Activated CD8-positive, alpha-beta memory T cell treated with anti-CD3 and anti-CD28 coated beads for 4 hours (primary cell): ENCODE measurements around the gene JCAD.
"Not testable (repeated sequence)": the region's sequence is repeated elsewhere in the genome, so short reads cannot be mapped to it uniquely, and the experiment has no call there.

Experiments
- DNase-seq, 2 donors: peaks; one replicate each; pipeline ENCODE4 v3.0.0-alpha.2; 2020; ENCODE audit warnings: low read depth in 2 of 2

JCAD gene

GRCh38 chr10:30026578-30026977 lies 32.8 kb downstream of the JCAD start:
- DNase-seq: no peak

- DNase-seq: no peak
Observed at GRCh38 chr10:30026080-30026479, 33.3 kb downstream of the JCAD start.

DNA sequence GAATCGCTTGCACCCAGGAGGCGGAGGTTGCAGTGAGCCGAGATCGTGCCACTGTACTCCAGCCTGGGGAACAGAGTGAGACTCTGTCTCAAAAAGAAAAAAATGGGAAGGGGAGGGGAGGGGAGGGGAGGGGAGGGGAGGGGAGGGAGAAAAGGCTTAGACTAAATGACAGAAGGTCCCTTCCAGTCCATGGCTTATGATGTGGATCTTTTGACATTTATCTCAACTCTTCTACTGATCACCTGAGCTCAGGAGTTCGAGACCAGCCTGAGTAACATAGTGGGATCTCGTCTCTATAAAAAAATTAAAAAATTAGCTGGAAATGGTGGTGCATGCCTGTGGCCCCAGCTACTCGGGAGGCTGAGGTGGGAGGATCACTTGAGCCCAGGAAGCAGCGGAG lies 34.0 kb downstream of the JCAD start:
- DNase-seq: not testable (repeated sequence)

GRCh38 chr10:30022590-30022989 lies 36.8 kb downstream of the JCAD start:
- no peak for DNase-seq

- no peak for DNase-seq
Observed at GRCh38 chr10:30019468-30019867, 39.9 kb downstream of the JCAD start.

GRCh38 chr10:30018496-30018895 lies 40.9 kb downstream of the JCAD start:
- no peak for DNase-seq

DNA sequence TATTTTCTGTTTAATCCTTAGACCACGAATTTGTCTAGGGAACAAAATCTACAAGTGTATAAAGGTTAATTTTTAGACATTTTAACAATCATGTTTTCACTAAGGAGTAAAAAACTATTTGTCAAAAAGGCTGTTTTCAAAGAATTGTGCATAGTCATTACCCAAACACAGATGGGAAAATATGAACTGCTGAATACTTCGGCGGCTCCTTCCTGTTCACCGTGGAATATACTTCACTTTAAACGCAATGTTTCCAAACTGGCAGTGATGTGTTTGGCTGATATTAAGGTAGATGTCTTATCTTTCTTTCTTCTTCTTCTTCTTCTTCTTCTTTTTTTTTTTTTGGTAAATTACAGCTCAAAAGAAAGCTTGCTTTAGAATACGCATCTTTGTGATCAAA lies 41.4 kb downstream of the JCAD start:
- no peak for DNase-seq

- no peak for DNase-seq
Observed at GRCh38 chr10:30017556-30017955, 41.8 kb downstream of the JCAD start.

- no peak for DNase-seq
Observed at GRCh38 chr10:30014511-30014910, 44.9 kb downstream of the JCAD start.

DNA sequence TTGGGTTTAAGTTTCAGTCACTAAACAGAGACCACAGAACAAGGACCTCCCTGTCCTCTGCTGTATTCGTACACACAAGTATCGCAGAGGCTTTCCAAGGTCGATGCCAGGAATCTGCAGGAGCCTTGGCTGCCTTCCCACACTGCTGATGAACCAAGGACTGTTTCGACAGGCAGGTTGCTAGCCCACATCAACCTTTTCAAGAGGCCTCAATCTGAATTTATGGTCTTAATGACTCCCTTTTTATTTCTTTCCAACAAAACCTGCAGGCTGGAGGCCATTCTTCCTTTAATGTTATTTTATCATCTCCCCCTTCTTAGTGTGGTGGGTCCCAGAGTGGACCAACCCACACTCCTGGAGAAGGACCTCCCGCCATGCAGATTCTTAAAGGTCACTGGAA lies 45.6 kb downstream of the JCAD start:
- DNase-seq: no peak

DNA sequence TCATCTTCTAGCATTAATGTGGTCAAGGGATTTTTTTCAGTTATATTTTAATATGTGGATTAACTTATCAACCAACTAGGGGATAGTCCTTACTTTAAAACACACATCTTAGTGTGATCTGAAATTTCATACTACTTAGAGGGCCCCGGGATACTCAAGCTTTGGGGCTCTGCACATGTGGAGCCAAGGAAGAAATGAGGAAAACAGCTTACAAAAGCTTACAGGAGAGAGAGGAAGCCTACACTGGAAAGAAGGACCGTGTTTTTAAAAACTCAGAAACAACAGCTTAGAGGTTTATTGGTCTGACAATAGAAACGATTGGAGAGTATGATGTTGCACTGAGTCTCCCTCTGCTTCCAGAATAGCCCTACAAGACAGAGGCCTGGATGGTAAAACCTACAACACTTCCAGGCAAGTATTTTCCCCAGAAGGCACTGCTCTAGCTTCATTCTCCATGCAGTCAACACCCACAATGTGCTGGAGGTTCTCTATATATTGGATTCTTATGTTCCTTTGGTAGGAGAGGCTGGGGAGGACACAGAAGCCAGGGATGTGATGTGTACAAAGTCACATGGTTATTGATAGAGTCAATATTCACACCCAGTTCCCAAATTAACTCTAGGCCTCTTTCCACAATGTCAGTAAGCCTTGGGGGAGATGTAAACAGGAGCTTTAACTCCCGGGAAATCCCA lies 47.3 kb downstream of the JCAD start:
- no peak for DNase-seq

DNA sequence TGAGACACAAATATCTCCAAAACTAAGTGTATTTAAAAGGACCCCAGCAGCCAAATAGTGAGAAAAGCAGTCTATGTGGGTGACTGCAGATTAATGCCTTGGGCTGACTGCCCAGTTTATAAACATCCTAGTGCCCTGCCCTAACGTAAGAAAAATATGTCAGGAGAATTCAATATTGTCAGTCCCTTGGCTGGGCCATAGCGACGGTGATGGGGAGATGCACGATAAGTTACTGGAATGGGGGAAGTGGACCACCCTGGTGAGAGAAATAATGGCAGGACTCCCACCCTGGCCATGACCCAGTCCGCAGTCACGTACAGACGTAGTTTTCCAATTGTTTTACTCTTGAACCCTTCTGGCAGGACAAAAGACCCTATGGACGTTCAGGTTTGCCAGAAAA lies 48.0 kb downstream of the JCAD start:
- DNase-seq: no peak

DNA sequence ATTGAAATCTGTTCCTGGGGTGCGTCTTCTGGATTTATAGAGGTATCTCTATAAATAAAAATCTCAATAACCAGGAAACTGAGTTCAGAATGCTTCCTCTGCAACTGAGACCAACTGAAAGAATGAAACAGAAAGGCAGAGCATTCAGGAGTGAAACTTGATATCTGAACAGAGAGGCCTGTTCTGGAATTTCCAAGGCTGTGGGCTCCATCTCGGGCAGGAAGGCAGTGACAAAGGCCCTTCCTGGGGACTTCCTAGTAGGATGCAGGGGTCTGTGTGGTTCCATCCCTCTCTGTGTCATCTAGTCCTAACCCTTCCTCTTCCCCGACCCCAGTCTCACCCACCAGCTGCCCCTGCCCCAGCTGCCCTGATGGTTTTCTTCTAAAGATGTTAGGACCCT lies 52.0 kb downstream of the JCAD start:
- DNase-seq: no peak

GRCh38 chr10:30006410-30006809 lies 53.0 kb downstream of the JCAD start:
- no peak for DNase-seq

GRCh38 chr10:30005116-30005515 lies 54.3 kb downstream of the JCAD start:
- not testable (repeated sequence) for DNase-seq

DNA sequence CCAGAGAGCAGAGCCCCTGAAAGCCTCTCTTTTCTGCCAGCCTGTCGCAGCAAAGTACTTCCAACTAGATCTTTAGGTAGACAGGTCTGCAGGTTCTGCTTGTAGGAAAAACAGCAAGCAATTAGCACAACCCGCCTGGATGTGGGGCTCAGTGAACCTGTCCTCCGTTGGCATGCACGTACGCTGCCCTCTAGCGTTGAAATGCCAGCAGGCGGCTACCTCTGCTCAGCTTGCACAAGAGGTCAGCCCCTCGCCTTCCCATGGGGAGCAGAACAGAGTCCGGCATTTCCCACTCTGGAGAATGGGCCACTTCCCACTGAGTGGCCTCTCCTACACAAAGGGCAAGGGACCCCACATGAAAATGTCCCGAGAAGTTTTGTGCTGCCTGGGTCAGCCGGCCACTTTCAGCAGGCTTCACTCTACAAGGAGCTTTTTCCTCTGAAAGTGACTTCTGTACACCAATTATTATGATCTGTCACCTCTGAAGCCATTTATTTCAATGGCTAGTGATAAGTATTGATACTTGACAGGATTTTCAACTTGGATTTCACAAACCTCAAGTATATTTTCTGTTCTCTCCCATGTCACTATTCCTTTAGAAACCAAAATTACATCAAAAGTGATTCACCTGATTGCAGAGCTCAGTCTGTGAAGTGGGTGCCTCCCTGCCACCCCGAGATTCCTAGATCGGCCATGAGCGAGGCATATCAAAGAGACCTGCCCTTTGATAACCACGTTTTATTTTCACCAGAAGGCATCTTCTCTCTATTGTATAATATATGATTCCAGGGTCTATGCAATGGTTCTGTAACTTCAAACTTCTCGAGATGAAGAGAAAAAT lies 56.7 kb downstream of the JCAD start:
- peak; percentile 10 to 33 for DNase-seq

DNA sequence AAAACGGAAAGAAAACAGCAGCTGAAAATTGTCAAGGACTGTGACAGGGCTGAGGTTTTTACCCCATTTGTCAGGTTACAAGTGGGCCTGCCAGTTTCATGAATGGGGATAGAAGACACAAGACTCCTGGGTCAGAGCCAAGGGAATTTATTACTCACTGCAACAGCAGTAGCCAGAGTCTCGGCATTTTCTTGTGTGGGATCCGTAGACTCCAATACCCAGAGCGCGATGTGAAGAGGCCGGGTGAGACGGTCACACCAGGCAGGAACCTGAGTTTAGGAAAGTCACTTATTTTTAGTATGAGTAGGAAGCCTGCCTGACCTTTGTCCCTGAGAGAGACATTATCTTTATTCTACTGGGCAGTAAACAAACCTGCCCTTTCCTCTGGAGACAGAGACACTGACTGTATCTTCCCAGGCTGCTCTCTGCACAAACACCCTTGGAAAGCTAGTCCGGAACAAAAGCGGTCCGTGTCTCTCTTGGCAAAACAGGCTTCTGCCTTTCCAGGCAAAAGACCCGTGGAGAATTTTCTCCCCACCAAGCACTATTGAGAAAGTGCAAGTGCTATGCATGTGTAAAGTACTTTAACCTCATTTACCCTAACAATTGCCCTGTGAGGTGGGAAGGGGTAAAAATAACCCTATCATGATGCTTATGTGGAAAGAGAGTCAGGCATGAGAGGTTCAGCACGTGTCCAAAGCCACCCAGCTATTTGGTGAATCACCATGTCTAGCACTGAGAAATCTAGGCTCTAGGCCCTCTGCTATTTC lies 58.4 kb downstream of the JCAD start:
- DNase-seq: no peak

DNA sequence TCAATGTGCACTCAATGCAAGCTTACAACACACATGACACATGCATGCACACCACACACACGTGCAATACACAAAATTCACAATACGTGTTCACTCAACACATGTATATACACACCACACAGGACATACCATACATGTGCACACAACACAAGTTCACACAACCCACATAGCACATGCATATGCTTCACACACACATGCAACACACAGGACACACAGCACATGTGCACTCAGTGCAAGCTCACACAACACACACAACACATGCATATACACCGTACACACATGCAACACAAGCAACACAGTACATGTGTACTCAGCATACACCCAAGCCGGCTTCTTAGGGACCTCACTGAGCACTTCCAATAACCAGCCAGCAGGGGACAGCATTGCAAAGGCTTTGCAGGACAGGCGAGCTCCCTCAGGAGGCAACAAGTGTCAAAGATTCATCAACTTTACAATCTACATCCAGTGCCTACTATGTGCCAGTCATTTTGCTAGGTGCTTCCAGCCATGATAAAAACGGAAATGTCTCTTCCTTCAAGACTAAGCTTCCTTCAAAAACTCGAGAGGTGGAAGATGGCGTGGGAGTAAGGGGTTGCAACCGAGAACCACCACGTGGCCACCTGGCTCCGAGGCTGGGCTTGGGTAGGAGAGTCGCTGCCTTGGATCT lies 61.1 kb downstream of the JCAD start:
- peak; percentile 42 to 58 for DNase-seq

DNA sequence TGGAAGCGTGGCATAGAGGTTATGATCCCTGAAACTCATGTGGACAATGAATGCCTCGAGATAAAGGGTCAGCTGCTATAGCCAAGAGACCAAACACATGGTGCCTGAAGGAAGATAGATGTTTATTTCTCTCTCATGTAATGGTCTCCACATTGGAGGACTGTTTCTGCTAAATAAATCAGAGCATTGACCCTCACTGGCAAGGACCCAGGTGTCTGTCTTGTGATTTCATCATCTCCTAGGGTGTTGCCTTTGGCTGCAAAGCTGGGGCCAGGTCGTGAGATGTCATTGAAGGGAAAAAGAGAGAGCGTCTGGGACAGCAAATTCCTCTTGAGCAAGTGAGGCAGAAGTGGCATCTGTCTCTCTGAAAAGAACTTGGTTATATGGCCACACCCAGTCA lies 64.6 kb downstream of the JCAD start:
- no peak for DNase-seq

DNA sequence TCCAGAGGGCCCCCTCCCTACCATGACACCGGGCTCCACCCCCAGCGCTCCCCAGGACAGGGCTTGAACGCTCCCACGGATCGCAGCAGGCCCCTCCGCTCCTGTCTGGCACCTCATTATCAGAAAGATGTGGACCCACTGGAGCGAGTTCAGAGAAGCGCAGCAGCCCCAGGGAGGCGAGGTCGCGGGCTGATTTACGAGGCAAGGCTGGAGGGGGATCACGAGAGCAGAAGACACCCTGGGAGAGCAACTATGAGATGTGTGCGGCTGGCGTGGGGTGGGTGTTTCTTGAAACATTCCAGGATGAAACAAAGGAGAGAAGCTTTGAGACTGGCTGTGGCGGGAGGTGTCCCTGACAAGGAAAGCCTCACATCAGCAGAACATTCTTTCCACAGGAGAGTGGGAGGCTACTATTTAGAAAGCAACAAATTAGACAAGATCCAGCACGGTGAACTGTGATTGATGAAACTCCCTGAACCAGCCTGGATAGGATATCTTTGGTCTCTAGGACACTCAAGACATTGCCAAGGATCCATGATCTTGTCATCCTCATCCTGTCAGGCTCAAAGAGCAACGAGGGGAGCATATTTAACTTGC lies 66.0 kb downstream of the JCAD start:
- no peak for DNase-seq

- DNase-seq: no peak
Observed at GRCh38 chr10:29992914-29993313, 66.5 kb downstream of the JCAD start.

GRCh38 chr10:29991382-29991781 lies 68.0 kb downstream of the JCAD start:
- no peak for DNase-seq
